GM21786 (cell line): Measurements from ENCODE around the gene KRIT1.
"Not testable (repeated sequence)": the region's sequence is repeated elsewhere in the genome, so short reads cannot be mapped to it uniquely, and the experiment has no call there.

Experiments
- ATAC-seq: cut with Tn5 transposase; IDR thresholded peaks from one replicate; pipeline ENCODE4 v1.9.1; 2021; ENCODE audit not compliant: unreplicated experiment

KRIT1 gene

GRCh38 chr7:92245487-92246359 lies at the start of gene KRIT1, which contains the start of gene ANKIB1:
KRIT1 (minus strand) TSS chr7:92245914; CDS start chr7:92242135, 3,779 bp downstream.
ANKIB1 (plus strand) TSS chr7:92245974; CDS start chr7:92294979, 49,005 bp downstream.
- ATAC-seq = peak; percentile 76

GRCh38 chr7:92295391-92295790 lies 49.7 kb upstream of the KRIT1 start:
- no peak for ATAC-seq

GRCh38 chr7:92293896-92294590 lies 48.3 kb upstream of the KRIT1 start:
- ATAC-seq = no peak

- no peak for ATAC-seq
Observed at GRCh38 chr7:92292981-92293380, 47.3 kb upstream of the KRIT1 start.

GRCh38 chr7:92289321-92289720 lies 43.6 kb upstream of the KRIT1 start:
- ATAC-seq = no peak

GRCh38 chr7:92282930-92283329 lies 37.2 kb upstream of the KRIT1 start:
- ATAC-seq = no peak

GRCh38 chr7:92282221-92282814 lies 36.6 kb upstream of the KRIT1 start:
- ATAC-seq = no peak

GRCh38 chr7:92281031-92281430 lies 35.3 kb upstream of the KRIT1 start:
- no peak for ATAC-seq

GRCh38 chr7:92279396-92280031 lies 33.8 kb upstream of the KRIT1 start:
- no peak for ATAC-seq

GRCh38 chr7:92276460-92276864 lies 30.7 kb upstream of the KRIT1 start:
- ATAC-seq = peak; percentile 88

GRCh38 chr7:92275327-92275726 lies 29.6 kb upstream of the KRIT1 start:
- no peak for ATAC-seq

GRCh38 chr7:92268921-92269320 lies 23.2 kb upstream of the KRIT1 start:
- ATAC-seq = no peak

- no peak for ATAC-seq
Observed at GRCh38 chr7:92266415-92267241, 20.9 kb upstream of the KRIT1 start.

GRCh38 chr7:92260248-92260781 lies 14.6 kb upstream of the KRIT1 start:
- ATAC-seq = no peak

GRCh38 chr7:92259610-92260247 lies 14.0 kb upstream of the KRIT1 start:
- ATAC-seq = no peak

- no peak for ATAC-seq
Observed at GRCh38 chr7:92259062-92259461, 13.3 kb upstream of the KRIT1 start.

GRCh38 chr7:92255308-92255707 lies 9.6 kb upstream of the KRIT1 start:
- ATAC-seq = no peak

- not testable (repeated sequence) for ATAC-seq
Observed at GRCh38 chr7:92254800-92255199, 9.1 kb upstream of the KRIT1 start.

GRCh38 chr7:92253251-92253650 lies 7.5 kb upstream of the KRIT1 start:
- ATAC-seq = no peak

GRCh38 chr7:92251181-92251580 lies 5.5 kb upstream of the KRIT1 start:
- no peak for ATAC-seq
